ENCODE results near the gene SMPDL3A.

SMPDL3A gene

GRCh38 chr6:122778985-122779661, 9.9 kb upstream of the SMPDL3A start:
- DNase-seq, result no peak

DNA sequence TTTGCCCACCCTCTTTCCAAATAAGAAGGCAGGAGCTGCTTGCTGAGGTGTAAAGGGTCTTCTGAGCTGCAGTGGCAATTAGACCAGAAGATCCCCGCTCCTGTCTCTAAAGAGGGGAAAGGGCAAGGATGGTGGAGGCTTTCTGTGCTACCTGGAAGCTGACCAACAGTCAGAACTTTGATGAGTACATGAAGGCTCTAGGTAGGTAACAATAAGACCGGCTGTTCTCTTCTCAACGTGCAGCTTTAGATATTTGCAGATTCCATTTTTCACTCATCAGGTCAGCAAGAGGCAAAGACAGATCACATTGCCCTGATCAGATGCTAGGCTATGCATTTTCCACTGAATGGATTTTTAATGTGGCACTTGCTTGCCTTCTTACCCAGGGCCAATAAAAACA, 9.4 kb upstream of the SMPDL3A start, which contains the start of gene FABP7:
Gene FABP7 (plus strand): TSS at position 50 of the 400 bp plus-strand sequence. CDS start 79 bp downstream, at position 129.
- no peak for DNase-seq

DNA sequence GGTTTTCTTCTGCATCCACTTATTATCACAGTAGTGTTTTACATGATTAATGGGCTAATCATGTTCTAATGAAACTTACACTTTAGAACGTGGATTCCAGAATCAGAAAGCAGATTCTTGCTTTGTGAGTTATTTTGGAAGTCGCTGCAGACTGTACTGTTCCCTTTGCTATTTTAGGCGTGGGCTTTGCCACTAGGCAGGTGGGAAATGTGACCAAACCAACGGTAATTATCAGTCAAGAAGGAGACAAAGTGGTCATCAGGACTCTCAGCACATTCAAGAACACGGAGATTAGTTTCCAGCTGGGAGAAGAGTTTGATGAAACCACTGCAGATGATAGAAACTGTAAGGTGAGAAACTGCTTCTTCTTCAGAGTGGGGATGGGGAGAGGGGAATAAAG, 8.9 kb upstream of the SMPDL3A start:
- DNase-seq, result no peak

- DNase-seq, result no peak
These were observed 7.3 kb upstream of the SMPDL3A start for GRCh38 chr6:122781716-122782115.

DNA sequence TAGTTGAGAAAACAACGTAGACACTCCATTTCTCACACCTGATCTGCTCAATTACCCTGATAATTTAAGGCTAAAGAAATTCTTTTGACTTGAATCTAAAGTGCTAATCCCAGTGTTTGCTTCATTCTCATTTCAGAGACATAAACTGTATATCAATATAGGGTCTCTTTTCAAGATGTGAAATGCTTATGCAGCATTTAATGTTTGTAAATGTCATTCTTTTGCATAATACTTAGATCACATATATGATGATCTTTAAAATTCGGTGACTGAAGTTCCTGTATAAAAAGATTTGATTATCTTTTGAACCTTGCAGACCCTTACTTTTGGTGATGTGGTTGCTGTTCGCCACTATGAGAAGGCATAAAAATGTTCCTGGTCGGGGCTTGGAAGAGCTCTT, 5.7 kb upstream of the SMPDL3A start:
- DNase-seq, result no peak

DNA sequence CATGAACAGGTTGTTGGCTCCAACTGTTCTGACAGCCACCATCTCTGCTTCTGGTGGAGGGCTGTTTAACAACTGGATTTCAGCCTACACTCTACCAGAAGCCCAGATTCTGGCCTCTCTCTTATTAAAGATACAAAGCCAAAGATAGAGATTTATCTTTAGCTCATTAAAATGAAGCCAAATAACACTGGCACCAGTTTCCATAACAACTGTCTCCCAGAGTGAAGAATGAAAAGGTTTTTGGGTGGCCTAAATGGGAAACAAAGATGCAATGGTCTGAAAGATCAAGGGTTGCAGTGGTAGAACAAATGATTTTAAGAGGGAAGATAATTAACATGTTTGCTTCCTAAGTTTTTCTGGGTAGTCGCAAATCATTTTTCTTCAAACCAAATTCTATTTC, 3.2 kb upstream of the SMPDL3A start:
- no peak for DNase-seq

GRCh38 chr6:122787721-122788120, 1.3 kb upstream of the SMPDL3A start:
- no peak for DNase-seq

DNA sequence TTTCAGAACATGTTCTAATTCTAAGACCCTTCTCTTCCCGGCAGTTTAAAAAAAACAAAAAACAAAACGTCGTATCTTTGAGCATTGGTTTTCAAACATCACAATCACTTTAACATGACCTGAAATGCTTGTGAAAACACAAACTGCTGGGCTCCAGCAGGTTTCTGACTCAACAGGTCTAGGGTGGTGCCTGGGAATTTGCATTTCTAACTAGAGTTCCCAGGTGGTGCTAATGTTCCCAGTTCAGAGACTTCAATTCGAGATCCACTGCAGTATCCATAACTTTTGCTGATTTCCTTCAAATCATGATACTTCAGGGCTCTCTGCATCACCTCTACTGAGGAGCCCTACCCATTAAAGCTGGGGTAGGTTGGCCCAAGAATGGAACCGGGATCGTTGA, 850 bp upstream of the SMPDL3A start:
- no peak for DNase-seq

GRCh38 chr6:122788663-122789181, 336 bp upstream of the SMPDL3A start:
- DNase-seq, result no peak

DNA sequence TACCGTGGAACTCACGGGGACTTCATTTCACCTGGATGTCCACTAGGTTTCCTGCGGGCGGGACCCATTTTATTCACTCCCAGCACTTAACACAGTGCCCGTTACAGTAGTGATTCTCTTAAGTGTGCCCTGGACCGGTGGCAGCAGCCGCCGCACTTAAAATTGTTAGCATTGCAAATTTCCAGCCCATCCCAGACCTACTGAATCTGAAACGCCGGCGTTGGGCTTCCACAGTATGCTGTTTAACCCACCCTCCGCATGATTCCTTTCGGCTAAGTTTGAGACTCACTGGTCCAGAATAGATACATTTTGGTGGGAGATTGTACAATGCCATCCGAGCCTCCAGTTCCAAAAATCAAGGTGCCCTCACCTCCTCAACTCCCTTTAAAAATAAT, 967 bp downstream of the SMPDL3A start:
- no peak for DNase-seq

- DNase-seq, result no peak
These were observed 1.6 kb downstream of the SMPDL3A start for GRCh38 chr6:122790423-122791309.

DNA sequence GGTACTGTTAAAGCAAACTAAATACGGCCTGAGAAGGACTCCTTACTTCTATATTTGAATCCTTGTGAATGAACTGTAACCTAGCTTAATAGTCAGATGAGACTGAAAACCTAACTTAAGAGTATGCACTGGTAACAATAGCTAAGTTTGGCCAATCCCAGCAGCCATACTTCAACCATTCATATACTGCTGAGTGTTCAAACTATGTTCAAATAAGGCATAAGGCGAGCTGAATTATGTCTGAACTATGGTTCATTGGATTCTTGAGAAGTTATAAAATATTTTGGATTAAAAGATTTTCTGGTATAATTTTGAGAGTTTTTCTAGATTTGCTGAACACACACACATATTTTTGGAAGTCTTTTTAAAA, 2.2 kb downstream of the SMPDL3A start:
- no peak for DNase-seq

GRCh38 chr6:122792766-122793165, 3.7 kb downstream of the SMPDL3A start:
- DNase-seq, result no peak

DNA sequence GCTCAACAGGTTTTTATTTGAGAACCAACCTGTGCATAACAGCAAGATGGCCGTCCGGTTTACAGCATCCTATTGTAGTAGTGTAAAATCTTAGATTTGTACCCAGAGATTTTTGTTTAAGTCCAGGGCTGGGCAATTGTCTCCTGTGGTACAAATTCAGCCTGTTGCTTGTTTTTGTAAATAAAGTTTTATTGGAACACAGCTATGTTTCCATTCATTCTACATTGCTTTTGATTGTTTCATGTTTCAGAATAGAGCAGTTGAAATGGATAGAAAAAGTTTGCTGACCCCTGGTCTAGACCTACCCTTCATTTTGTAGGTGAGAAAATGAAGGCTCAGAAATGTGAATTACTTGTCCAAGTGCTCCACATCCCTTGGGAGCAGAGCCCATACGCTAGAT, 8.5 kb downstream of the SMPDL3A start:
- DNase-seq, result no peak

GRCh38 chr6:122798099-122798641, 9.1 kb downstream of the SMPDL3A start:
- peak; percentile 52 for DNase-seq

GRCh38 chr6:122799140-122799745, 10.2 kb downstream of the SMPDL3A start:
- no peak for DNase-seq

- no peak for DNase-seq
These were observed 11.0 kb downstream of the SMPDL3A start for GRCh38 chr6:122799916-122800686.

DNA sequence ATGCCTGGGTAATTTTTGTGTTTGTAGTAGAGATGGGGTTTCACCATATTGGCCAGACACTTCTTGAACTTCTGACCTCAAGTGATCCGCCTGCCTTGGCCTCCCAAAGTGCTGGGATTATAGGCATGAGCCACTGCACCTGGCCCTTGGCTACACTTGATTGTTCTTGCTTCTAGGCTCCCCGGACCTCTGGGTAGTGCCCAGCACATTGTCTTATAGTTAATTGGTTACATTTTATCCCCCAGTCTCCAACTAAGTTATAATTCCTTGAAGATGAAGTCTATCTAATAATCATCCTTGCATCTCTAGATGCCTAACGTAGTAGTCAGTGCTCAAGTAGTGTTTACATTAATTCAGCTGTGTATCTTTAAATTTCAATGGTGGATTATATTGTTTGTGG, 11.8 kb downstream of the SMPDL3A start:
- DNase-seq, result no peak

DNA sequence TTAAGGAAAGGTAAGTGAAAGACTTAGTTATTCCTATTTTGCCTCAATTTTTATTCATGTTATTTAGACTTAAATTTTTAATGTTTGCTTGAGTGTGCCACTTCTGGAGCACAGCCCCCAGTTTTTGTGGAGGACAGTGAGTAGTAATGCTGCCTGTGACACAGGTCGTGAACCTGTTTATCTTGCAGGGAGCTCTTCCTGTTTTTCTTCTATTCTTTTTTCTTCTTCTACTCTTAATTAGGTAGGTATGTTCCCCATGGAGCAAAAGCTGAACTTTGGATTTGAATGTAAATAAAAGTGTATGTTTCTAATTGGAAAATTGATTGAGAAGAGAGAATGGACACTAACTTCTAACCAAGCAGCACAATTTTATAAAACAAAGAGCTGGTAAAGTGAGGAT, 12.3 kb downstream of the SMPDL3A start:
- DNase-seq, result no peak

DNA sequence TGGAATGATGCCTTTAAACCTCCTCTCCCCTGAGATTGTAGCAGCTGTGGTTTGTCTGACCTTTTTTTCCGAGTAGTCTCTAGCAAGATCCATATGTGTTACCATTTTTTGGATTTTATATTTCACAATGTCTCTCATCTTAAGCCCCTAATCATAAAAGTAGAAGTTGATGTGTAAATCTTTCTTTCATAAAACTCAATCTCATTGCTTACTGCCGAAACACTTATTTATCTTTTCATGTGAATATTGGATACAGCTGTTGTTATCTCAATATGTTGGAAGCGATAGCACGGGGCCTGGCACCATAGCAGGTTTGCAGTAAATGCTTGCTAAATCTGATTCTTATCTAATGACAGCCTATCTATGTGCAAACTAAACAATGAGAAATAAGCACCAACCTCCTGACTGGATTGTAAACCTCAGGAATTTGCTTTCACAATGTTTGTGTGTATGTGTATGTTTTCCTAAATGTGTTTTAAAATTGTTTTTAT, 14.2 kb downstream of the SMPDL3A start:
- DNase-seq, result no peak

DNA sequence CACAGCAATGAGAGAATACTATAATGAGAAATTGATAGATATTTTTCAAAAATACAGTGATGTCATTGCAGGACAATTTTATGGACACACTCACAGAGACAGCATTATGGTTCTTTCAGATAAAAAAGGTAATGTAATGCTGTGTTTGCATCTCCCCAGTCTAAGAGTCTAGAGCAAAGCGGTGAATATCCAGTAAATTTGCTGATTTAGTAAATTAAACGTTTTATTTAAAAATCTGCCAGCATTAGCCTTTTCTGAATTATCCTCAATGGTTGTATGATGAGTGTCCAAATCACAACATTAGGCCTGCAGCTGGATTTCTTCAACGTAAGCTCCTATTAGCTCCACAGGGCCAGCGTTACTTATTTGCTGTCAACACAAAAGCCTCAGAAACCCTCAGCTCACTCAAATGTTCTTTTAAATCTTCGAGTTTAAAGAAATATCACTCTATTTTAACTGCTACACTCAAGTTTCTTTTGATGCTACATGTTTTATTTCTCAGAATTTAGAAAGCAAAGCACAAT, 16.0 kb downstream of the SMPDL3A start:
- no peak for DNase-seq

- no peak for DNase-seq
These were observed 17.2 kb downstream of the SMPDL3A start for GRCh38 chr6:122806291-122806690.
